ENCODE measurements around the gene PTMA. TPM values are rescaled to one million over a fixed set of nuclear protein-coding genes. Genes with fewer than 3 reads are reported as not detected.
A peak's percentile ranks its signal among the peaks of the same experiment; 100 is the strongest.

PTMA gene
- total and polyA plus RNA-seq, 11 donors, result 143 to 707 (median 207) TPM

GRCh38 chr2:231662028-231662810 is 46.1 kb upstream of the PTMA start:
- Histone ChIP-seq H3K9me3 (no peaks in the 10 kb centered on the region), H3K4me3 (peak overlapping the region in 11 of 12 donors; percentile 19 to 65 (median 49)), H3K4me1 (peaks cover 0 to 41% (median 27%) of the 10 kb centered on the region in 12 donors), H3K27ac (peak overlapping the region; percentile 93 to 100 (median 96)), H3K27me3 (no peaks in the 10 kb centered on the region), H3K36me3 (no peaks in the 10 kb centered on the region)
- intact Hi-C loops (cut with DNase I), result loop anchor here in 3 of 10 donors (1.0 to 5.0 kb wide), 4 partner anchors 19 to 46 kb away; partner anchors contain the start of gene PTMA (in 2 of the 3)
- WGBS, 4 donors, result 6 to 15% (median 9%) methylated on average over 40 to 87 of the region's 87 CpGs
- DNase-seq, result peak; percentile 95 to 99 (median 97)
- TF ChIP-seq CTCF (IDR thresholded peaks at IDR 0.05) (peak in 1 of 12 donors; percentile 5), POLR2A (IDR thresholded peaks at IDR 0.05) (peak; percentile 58 to 71)
- ATAC-seq, result peak; percentile 56 to 80 (median 72)

- ATAC-seq (no peak), DNase-seq (peak in 1 of 5 donors; percentile 5)
- H3K4me3 ChIP-seq, result peak overlapping the region in 10 of 12 donors; percentile 39 to 65 (median 50)
- TF ChIP-seq POLR2A (IDR thresholded peaks at IDR 0.05) (no peak), CTCF (IDR thresholded peaks at IDR 0.05) (no peak)
- 95 to 96% (median 96%) methylated on average over 34 of the region's 34 CpGs for WGBS, 4 donors
- no peaks in the 10 kb centered on the region for H3K9me3 ChIP-seq
- H3K27me3 ChIP-seq, result no peaks in the 10 kb centered on the region
- H3K36me3 ChIP-seq, result no peaks in the 10 kb centered on the region
- H3K27ac ChIP-seq, result peak overlapping the region; percentile 93 to 100 (median 96)
- intact Hi-C loops (cut with DNase I), result loop anchor here in 3 of 10 donors (1.0 to 5.0 kb wide), 4 partner anchors 20 to 45 kb away; partner anchors contain the start of gene PTMA (in 2 of the 3)
- H3K4me1 ChIP-seq, result peaks cover 3 to 47% (median 34%) of the 10 kb centered on the region in 12 donors
Observed at GRCh38 chr2:231662811-231663457, 45.4 kb upstream of the PTMA start.

- 91 to 97% (median 95%) methylated on average over 27 of the region's 27 CpGs for WGBS, 4 donors
- TF ChIP-seq POLR2A (IDR thresholded peaks at IDR 0.05), result no peak
- no peak for TF ChIP-seq CTCF (IDR thresholded peaks at IDR 0.05)
- ATAC-seq (no peak), DNase-seq (peak in 1 of 5 donors; percentile 13)
- H3K4me1 ChIP-seq, result peaks cover 3 to 47% (median 35%) of the 10 kb centered on the region in 12 donors
- intact Hi-C loops (cut with DNase I), result loop anchor here in 1 of 10 donors (2.0 to 5.0 kb wide), 2 partner anchors 21 to 44 kb away; partner anchors contain the start of gene PTMA
- no peaks in the 10 kb centered on the region for H3K36me3 ChIP-seq
- no peaks in the 10 kb centered on the region for H3K27me3 ChIP-seq
- peak overlapping the region in 10 of 12 donors; percentile 6 to 100 (median 96) for H3K27ac ChIP-seq
- H3K4me3 ChIP-seq, result no peak overlapping the region
- no peaks in the 10 kb centered on the region for H3K9me3 ChIP-seq
Observed at GRCh38 chr2:231663458-231664212, 44.7 kb upstream of the PTMA start.

All from heart left ventricle (tissue), 16 donors.